DOHH2 (cell line): ENCODE results near the gene HIPK4.

Experiments
- CTCF ChIP-seq: fragments of 200-600 bp; sonication (generic); IDR thresholded peaks from one replicate; pipeline ENCODE4 v1.5.1; 2014; ENCODE audit warnings: antibody characterized with exemption, mild to moderate bottlenecking, low read depth, low read length; ENCODE audit not compliant: poor library complexity, severe bottlenecking
- EZH2phosphoT487 ChIP-seq: fragments of 200-600 bp; sonication (generic); IDR thresholded peaks from 2 replicates; pipeline ENCODE4 v1.6.1; 2017; ENCODE audit warnings: borderline replicate concordance, mild to moderate bottlenecking, antibody characterized with exemption, low read length, moderate library complexity, mixed read lengths

GRCh38 chr19:40341601-40342482, 48.1 kb downstream of the HIPK4 start:
- TF ChIP-seq CTCF (no peak), EZH2phosphoT487 (no peak)
